Measurements from ENCODE around the gene GSK3A.

GSK3A gene

GRCh38 chr19:42255766-42256745 is 13.7 kb upstream of the GSK3A start:
- H3K9me3 ChIP-seq (ENCODE audit: control insufficient read depth, insufficient read depth, low read depth, low read length), result no peaks in the 10 kb centered on the region
- ChIA-PET CTCF (interaction anchor here (0.6 to 4.9 kb wide), 6 partner anchors 9 to 55 kb away, joined by 3 to 23 read pairs (median 3); no protein-coding TSS in a partner anchor), POLR2A (interaction anchor here (0.7 to 2.3 kb wide), 5 partner anchors 10 to 141 kb away, joined by 3 to 15 read pairs (median 10); partner anchors contain the start of gene GSK3A)
- no peaks in the 10 kb centered on the region for H3K36me3 ChIP-seq (ENCODE audit: control insufficient read depth in 2 of 2, insufficient read depth in 1 of 2, low read length in 2 of 2)
- H3K4me1 ChIP-seq (ENCODE audit: control insufficient read depth, insufficient read depth, low read length), result peaks cover 28% of the 10 kb centered on the region
- peak overlapping the region; percentile 70 for H3K27ac ChIP-seq (ENCODE audit: extremely low read depth, low read depth, low read length)
- peak overlapping the region; percentile 44 for H3K4me3 ChIP-seq (ENCODE audit: low read depth, low read length)
- no peak for TF ChIP-seq ZNF112 (tag by site-specific recombination; IDR thresholded peaks at IDR 0.05)
- no peak for TF ChIP-seq ZNF24 (tag by site-specific recombination; IDR thresholded peaks at IDR 0.05)
- TF ChIP-seq SCRT1 (tag by site-specific recombination; IDR thresholded peaks at IDR 0.05; ENCODE audit: borderline replicate concordance), result no peak
- TF ChIP-seq OVOL3 (tag by site-specific recombination; IDR thresholded peaks at IDR 0.05), result no peak
- no peak for TF ChIP-seq ZNF548 (tag by site-specific recombination; IDR thresholded peaks at IDR 0.05)
- no peak for TF ChIP-seq ZNF585B (tag by site-specific recombination; IDR thresholded peaks at IDR 0.05)
- no peak for TF ChIP-seq ZNF544 (tag by site-specific recombination; IDR thresholded peaks at IDR 0.05)
- TF ChIP-seq ZNF654 (tag by site-specific recombination; IDR thresholded peaks at IDR 0.05; ENCODE audit: low read depth), result no peak
- no peak for TF ChIP-seq ZBTB8A (tag by site-specific recombination; IDR thresholded peaks at IDR 0.05)
- no peak for TF ChIP-seq ZNF10 (tag by site-specific recombination; IDR thresholded peaks at IDR 0.05)
- TF ChIP-seq ZNF561 (tag by site-specific recombination; IDR thresholded peaks at IDR 0.05; ENCODE audit: borderline replicate concordance), result no peak
- TF ChIP-seq MZF1 (tag by site-specific recombination; IDR thresholded peaks at IDR 0.05; ENCODE audit: borderline replicate concordance), result peak; percentile 49; the same call in 1 of the 2 replicates
- TF ChIP-seq KLF17 (tag by site-specific recombination; IDR thresholded peaks at IDR 0.05), result no peak
- no peak for TF ChIP-seq INSM2 (tag by site-specific recombination; IDR thresholded peaks at IDR 0.05)
- TF ChIP-seq ZNF596 (tag by site-specific recombination; IDR thresholded peaks at IDR 0.05), result no peak
- 0 out of 2 replicates have a peak, but pooled peaks have one; percentile 6 for TF ChIP-seq ZSCAN30 (tag by site-specific recombination; IDR thresholded peaks at IDR 0.05)
- no peak for TF ChIP-seq ZNF311 (tag by site-specific recombination; IDR thresholded peaks at IDR 0.05; ENCODE audit: borderline replicate concordance)
- no peak for TF ChIP-seq ZNF280C (tag by site-specific recombination; IDR thresholded peaks at IDR 0.05)
- peak; percentile 17; the same call in 1 of the 2 replicates for TF ChIP-seq SP7 (tag by site-specific recombination; IDR thresholded peaks at IDR 0.05)
- TF ChIP-seq WT1 (tag by site-specific recombination; IDR thresholded peaks at IDR 0.05), result no peak
- TF ChIP-seq ZNF398 (tag by site-specific recombination; IDR thresholded peaks at IDR 0.05), result no peak
- TF ChIP-seq ZBTB1 (tag by site-specific recombination; IDR thresholded peaks at IDR 0.05), result no peak
- TF ChIP-seq ZNF416 (tag by site-specific recombination; IDR thresholded peaks at IDR 0.05), result no peak
- TF ChIP-seq, protein P1, sequence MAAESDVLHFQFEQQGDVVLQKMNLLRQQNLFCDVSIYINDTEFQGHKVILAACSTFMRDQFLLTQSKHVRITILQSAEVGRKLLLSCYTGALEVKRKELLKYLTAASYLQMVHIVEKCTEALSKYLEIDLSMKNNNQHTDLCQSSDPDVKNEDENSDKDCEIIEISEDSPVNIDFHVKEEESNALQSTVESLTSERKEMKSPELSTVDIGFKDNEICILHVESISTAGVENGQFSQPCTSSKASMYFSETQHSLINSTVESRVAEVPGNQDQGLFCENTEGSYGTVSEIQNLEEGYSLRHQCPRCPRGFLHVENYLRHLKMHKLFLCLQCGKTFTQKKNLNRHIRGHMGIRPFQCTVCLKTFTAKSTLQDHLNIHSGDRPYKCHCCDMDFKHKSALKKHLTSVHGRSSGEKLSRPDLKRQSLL (tag by site-specific recombination; IDR thresholded peaks at IDR 0.05), result 0 out of 2 replicates have a peak, but pooled peaks have one; percentile 39
- peak; percentile 88 for TF ChIP-seq IKZF3 (tag by site-specific recombination; IDR thresholded peaks at IDR 0.05)
- no peak for TF ChIP-seq ZNF16 (tag by site-specific recombination; IDR thresholded peaks at IDR 0.05; ENCODE audit: low read depth)
